Mammary epithelial cell (primary cell): Measurements from ENCODE around the gene BICRA.
"Not testable (repeated sequence)": the region's sequence is repeated elsewhere in the genome, so short reads cannot be mapped to it uniquely, and the experiment has no call there.

Experiments used
- CTCF ChIP-seq, 2 donors: IDR thresholded peaks in 1 of 2; conservative IDR thresholded peaks in 1 of 2; 2 replicates each; pipeline ENCODE4 v1.5.1; 2011 to 2012; ENCODE audit warnings: inconsistent platforms in 2 of 2, low read length in 2 of 2, mild to moderate bottlenecking in 2 of 2, control low read depth in 1 of 2, low read depth in 1 of 2; ENCODE audit not compliant: insufficient read depth in 1 of 2; ENCODE audit errors: extremely low read depth in 1 of 2
- EZH2 ChIP-seq: IDR thresholded peaks from 2 replicates; pipeline ENCODE4 v1.6.1; 2012; ENCODE audit warnings: low read length, inconsistent platforms, borderline replicate concordance

GRCh38 chr19:47599671-47600245 lies 9.2 kb upstream of the BICRA start:
- not testable (repeated sequence) for TF ChIP-seq CTCF (conservative IDR thresholded peaks at IDR 0.05 in 1 of 2, IDR thresholded peaks at IDR 0.05 in 1 of 2; ENCODE audit: extremely low read depth in 1 of 2, insufficient read depth in 1 of 2, low read depth in 1 of 2, low read length in 2 of 2); EZH2
